ENCODE data around the gene C1orf56.
A peak's percentile ranks its signal among the peaks of the same experiment; 100 is the strongest.

Gene C1orf56

GRCh38 chr1:151056149-151056548 lies 8.6 kb downstream of the C1orf56 start:
- Histone ChIP-seq H3K27me3 (ENCODE audit: control insufficient read depth, insufficient read depth, low read length) (no peaks in the 10 kb centered on the region), H3K36me3 (ENCODE audit: control insufficient read depth, insufficient read depth, low read length) (no peaks in the 10 kb centered on the region)

GRCh38 chr1:151058692-151059091 lies 11.1 kb downstream of the C1orf56 start:
- Histone ChIP-seq H3K27ac (peak overlapping the region; percentile 98), H3K9me3 (ENCODE audit: control insufficient read depth, low read length) (no peaks in the 10 kb centered on the region), H3K9ac (peak overlapping the region; percentile 84), H3K36me3 (ENCODE audit: control insufficient read depth, insufficient read depth, low read length) (no peaks in the 10 kb centered on the region), H3K79me2 (peaks cover 20% of the 10 kb centered on the region), H3K27me3 (ENCODE audit: control insufficient read depth, insufficient read depth, low read length) (no peaks in the 10 kb centered on the region), H2AFZ (no peak overlapping the region), H3K4me2 (ENCODE audit: low read length) (peak overlapping the region; percentile 96), H3K4me3 (ENCODE audit: low read depth, low read length) (peak overlapping the region; percentile 100), H3K4me1 (peaks cover 22% of the 10 kb centered on the region)
- no peak for TF ChIP-seq CTCF (IDR thresholded peaks at IDR 0.05)

More at GRCh38 chr1:151056149-151056548, 8.6 kb downstream of the C1orf56 start:
- Histone ChIP-seq H3K9ac (no peak overlapping the region), H3K4me1 (peaks cover 20% of the 10 kb centered on the region), H3K9me3 (ENCODE audit: control insufficient read depth, low read length) (no peaks in the 10 kb centered on the region), H2AFZ (no peak overlapping the region), H3K4me3 (ENCODE audit: low read depth, low read length) (peak overlapping the region; percentile 100), H3K79me2 (peaks cover 20% of the 10 kb centered on the region), H3K27ac (peak overlapping the region; percentile 98), H3K4me2 (ENCODE audit: low read length) (peak overlapping the region; percentile 96)
- no peak for TF ChIP-seq CTCF (IDR thresholded peaks at IDR 0.05)

- Histone ChIP-seq H3K27ac (peak within 1 kb of the TSS; percentile 98), H3K4me1 (peaks cover 22% of the 10 kb centered on the region), H3K9ac (peak within 1 kb of the TSS; percentile 84), H3K79me2 (peaks cover 20% of the 10 kb centered on the region), H3K4me2 (ENCODE audit: low read length) (peak within 1 kb of the TSS; percentile 96), H2AFZ (peak within 1 kb of the TSS; percentile 83), H3K36me3 (ENCODE audit: control insufficient read depth, insufficient read depth, low read length) (no peaks in the 10 kb centered on the region), H3K27me3 (ENCODE audit: control insufficient read depth, insufficient read depth, low read length) (no peaks in the 10 kb centered on the region), H3K9me3 (ENCODE audit: control insufficient read depth, low read length) (no peaks in the 10 kb centered on the region), H3K4me3 (ENCODE audit: low read depth, low read length) (peak within 1 kb of the TSS; percentile 100)
- TF ChIP-seq CTCF (IDR thresholded peaks at IDR 0.05): peak; percentile 71
Measured at GRCh38 chr1:151059109-151060006, 11.8 kb downstream of the C1orf56 start, which contains the start of gene CDC42SE1. CDC42SE1 (minus strand) TSS chr1:151059622; CDS start chr1:151055730, 3,892 bp downstream.

GRCh38 chr1:151060007-151060656 lies 12.6 kb downstream of the C1orf56 start, which contains the start of gene MLLT11:
MLLT11 (plus strand) TSS chr1:151060397; CDS start chr1:151067225, 6,828 bp downstream.
- Histone ChIP-seq H3K36me3 (ENCODE audit: control insufficient read depth, insufficient read depth, low read length) (no peaks in the 10 kb centered on the region), H3K9me3 (ENCODE audit: control insufficient read depth, low read length) (no peaks in the 10 kb centered on the region), H3K4me1 (peaks cover 20% of the 10 kb centered on the region), H3K27ac (peak within 1 kb of the TSS; percentile 98), H2AFZ (peak within 1 kb of the TSS; percentile 83), H3K4me3 (ENCODE audit: low read depth, low read length) (peak within 1 kb of the TSS; percentile 100), H3K27me3 (ENCODE audit: control insufficient read depth, insufficient read depth, low read length) (no peaks in the 10 kb centered on the region), H3K4me2 (ENCODE audit: low read length) (peak within 1 kb of the TSS; percentile 96), H3K9ac (peak within 1 kb of the TSS; percentile 84), H3K79me2 (peaks cover 18% of the 10 kb centered on the region)
- no peak for TF ChIP-seq CTCF (IDR thresholded peaks at IDR 0.05)

All from parathyroid adenoma (tissue), 2 donors.